OCI-LY3 (cell line): ENCODE data around the gene TMEM222.

ENCODE experiments used
- H2AFZ ChIP-seq: fragments of 200-600, 300-600 bp; shearing (Covaris generic); 2 replicates; pipeline ENCODE4 v1.6.0; 2014; ENCODE audit warnings: antibody characterized with exemption, low read depth, low read length
- H3K27ac ChIP-seq: fragments of 200-600, 300-600 bp; sonication (generic); 2 replicates; pipeline ENCODE4 v1.5.1; 2014; ENCODE audit warnings: mild to moderate bottlenecking, low read length, moderate library complexity, mixed read lengths
- H3K27me3 ChIP-seq: fragments of 200-600, 300-600 bp; sonication (generic); 2 replicates; pipeline ENCODE4 v1.6.1; 2014; ENCODE audit warnings: low read depth, low read length, mixed read lengths
- H3K36me3 ChIP-seq: fragments of 200-600, 300-600 bp; sonication (generic); replicated peaks from 2 replicates; pipeline ENCODE3; 2014; ENCODE audit warnings: low read depth, low read length, mixed read lengths
- H3K4me1 ChIP-seq: fragments of 300-600, 200-600 bp; sonication (generic); 2 replicates; pipeline ENCODE4 v1.6.1; 2014; ENCODE audit warnings: low read length, mixed read lengths
- H3K4me2 ChIP-seq: fragments of 200-600, 300-600 bp; sonication (generic); 2 replicates; pipeline ENCODE4 v1.6.1; 2014; ENCODE audit warnings: low read length, mixed read lengths
- H3K4me3 ChIP-seq: fragments of 300-600, 200-600 bp; sonication (generic); 2 replicates; pipeline ENCODE4 v1.5.1; 2014; ENCODE audit warnings: antibody characterized with exemption, mild to moderate bottlenecking, low read length, moderate library complexity
- H3K79me2 ChIP-seq: fragments of 300-600, 200-600 bp; shearing (Covaris generic); 2 replicates; pipeline ENCODE4 v1.6.1; 2014; ENCODE audit warnings: mild to moderate bottlenecking, low read length, mixed read lengths
- H3K9ac ChIP-seq: fragments of 300-600, 200-600 bp; shearing (Covaris generic); 2 replicates; pipeline ENCODE4 v1.6.0; 2014; ENCODE audit warnings: mild to moderate bottlenecking, low read length, moderate library complexity
- H3K9me3 ChIP-seq: fragments of 200-600, 300-600 bp; shearing (Covaris generic); 2 replicates; pipeline ENCODE4 v1.6.1; 2014; ENCODE audit warnings: low read length, mixed read lengths; ENCODE audit not compliant: insufficient read depth
- H4K20me1 ChIP-seq: fragments of 200-600, 300-600 bp; sonication (generic); 2 replicates; pipeline ENCODE4 v1.6.1; 2016; ENCODE audit warnings: low read length, mixed read lengths; ENCODE audit not compliant: insufficient read depth
- CTCF ChIP-seq: fragments of 200-600, 300-600 bp; sonication (generic); IDR thresholded peaks from 2 replicates; pipeline ENCODE4 v1.5.1; 2014; ENCODE audit warnings: antibody characterized with exemption, low read length, low read depth
- EZH2phosphoT487 ChIP-seq: fragments of 200-600 bp; shearing (Covaris generic); IDR thresholded peaks from 2 replicates; pipeline ENCODE4 v1.6.1; 2018; ENCODE audit warnings: antibody characterized with exemption, mixed run types, low read depth

Gene TMEM222

GRCh38 chr1:27302612-27303011 is 19.4 kb upstream of the TMEM222 start:
- Histone ChIP-seq H4K20me1 (no peaks in the 10 kb centered on the region), H3K27me3 (no peaks in the 10 kb centered on the region), H3K9ac (no peak overlapping the region), H3K36me3 (no peaks in the 10 kb centered on the region), H3K9me3 (no peaks in the 10 kb centered on the region), H2AFZ (no peak overlapping the region), H3K4me2 (no peak overlapping the region), H3K27ac (no peak overlapping the region), H3K79me2 (no peaks in the 10 kb centered on the region), H3K4me1 (no peaks in the 10 kb centered on the region), H3K4me3 (no peak overlapping the region)
- TF ChIP-seq CTCF (no peak), EZH2phosphoT487 (no peak)

- no peak overlapping the region for H2AFZ ChIP-seq
- H3K36me3 ChIP-seq: no peaks in the 10 kb centered on the region
- H4K20me1 ChIP-seq: no peaks in the 10 kb centered on the region
- H3K4me3 ChIP-seq: no peak overlapping the region
- no peaks in the 10 kb centered on the region for H3K4me1 ChIP-seq
- H3K27me3 ChIP-seq: no peaks in the 10 kb centered on the region
- H3K9ac ChIP-seq: no peak overlapping the region
- H3K4me2 ChIP-seq: no peak overlapping the region
- no peaks in the 10 kb centered on the region for H3K9me3 ChIP-seq
- TF ChIP-seq CTCF: no peak
- no peak for TF ChIP-seq EZH2phosphoT487
- no peaks in the 10 kb centered on the region for H3K79me2 ChIP-seq
- no peak overlapping the region for H3K27ac ChIP-seq
Measured at GRCh38 chr1:27303509-27303908, 18.5 kb upstream of the TMEM222 start.

GRCh38 chr1:27306071-27306470 is 15.9 kb upstream of the TMEM222 start:
- H3K9ac ChIP-seq: no peak overlapping the region

More at GRCh38 chr1:27306071-27306470, 15.9 kb upstream of the TMEM222 start:
- Histone ChIP-seq H3K27me3 (no peaks in the 10 kb centered on the region), H3K79me2 (no peaks in the 10 kb centered on the region), H2AFZ (no peak overlapping the region), H3K4me2 (no peak overlapping the region), H4K20me1 (no peaks in the 10 kb centered on the region), H3K9me3 (no peaks in the 10 kb centered on the region), H3K36me3 (no peaks in the 10 kb centered on the region), H3K4me1 (no peaks in the 10 kb centered on the region), H3K27ac (no peak overlapping the region), H3K4me3 (no peak overlapping the region)
- TF ChIP-seq CTCF: no peak
- TF ChIP-seq EZH2phosphoT487: no peak
